HG03135 (cell line): ENCODE results near the gene NBEAL2.

Experiments
- ATAC-seq: cut with Tn5 transposase; IDR thresholded peaks from one replicate; pipeline ENCODE4 v1.9.1; 2021; ENCODE audit warnings: mild to moderate bottlenecking, moderate library complexity; ENCODE audit not compliant: unreplicated experiment

Gene NBEAL2

DNA sequence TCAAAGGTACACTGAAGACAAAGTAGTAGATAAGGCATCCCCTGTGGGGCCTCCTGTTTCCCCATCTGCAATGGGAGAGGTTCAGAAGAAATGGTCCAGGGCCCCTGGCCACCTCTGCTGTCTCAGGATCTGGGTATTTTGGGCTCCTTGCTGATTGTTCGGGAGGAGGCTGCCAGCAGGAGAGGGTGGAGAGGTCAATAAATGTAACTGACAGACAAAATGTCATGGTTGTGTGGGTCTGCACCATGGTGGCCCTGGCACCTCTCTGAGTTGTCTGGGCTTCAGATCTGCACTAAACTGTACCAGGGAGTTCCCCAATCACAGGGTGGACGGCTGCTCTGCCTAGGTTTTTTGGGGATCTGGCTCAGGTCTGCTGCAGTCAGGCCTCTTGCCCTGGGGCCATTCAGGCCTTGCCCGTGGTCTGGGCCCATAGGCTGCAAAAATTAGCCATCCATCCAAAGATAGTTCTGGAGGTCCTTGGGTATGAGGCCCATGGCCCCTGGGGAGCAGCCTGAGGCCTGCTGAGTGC is 7.4 kb downstream of the NBEAL2 start:
- no peak for ATAC-seq

DNA sequence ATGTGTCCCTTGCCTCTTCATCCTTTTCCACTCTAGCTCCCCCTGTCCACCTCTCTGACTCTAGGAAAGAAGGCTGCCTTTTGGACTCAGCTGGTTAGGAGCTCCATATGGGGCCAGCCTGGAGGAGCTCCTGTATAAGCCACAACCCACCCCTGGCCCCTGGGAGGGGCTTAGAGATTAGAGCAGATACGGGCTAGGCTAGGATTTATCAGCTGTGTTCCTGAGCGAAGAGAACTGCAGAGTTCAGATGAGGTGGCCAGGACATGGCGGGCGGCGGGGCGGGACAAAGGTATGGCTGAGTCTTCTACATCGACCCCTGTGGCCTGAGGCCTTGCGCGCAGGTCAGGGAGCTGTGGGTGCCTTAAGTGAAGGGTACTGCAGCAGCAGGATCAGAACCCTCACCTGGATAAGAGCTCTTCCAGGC is 7.9 kb downstream of the NBEAL2 start:
- ATAC-seq = no peak

DNA sequence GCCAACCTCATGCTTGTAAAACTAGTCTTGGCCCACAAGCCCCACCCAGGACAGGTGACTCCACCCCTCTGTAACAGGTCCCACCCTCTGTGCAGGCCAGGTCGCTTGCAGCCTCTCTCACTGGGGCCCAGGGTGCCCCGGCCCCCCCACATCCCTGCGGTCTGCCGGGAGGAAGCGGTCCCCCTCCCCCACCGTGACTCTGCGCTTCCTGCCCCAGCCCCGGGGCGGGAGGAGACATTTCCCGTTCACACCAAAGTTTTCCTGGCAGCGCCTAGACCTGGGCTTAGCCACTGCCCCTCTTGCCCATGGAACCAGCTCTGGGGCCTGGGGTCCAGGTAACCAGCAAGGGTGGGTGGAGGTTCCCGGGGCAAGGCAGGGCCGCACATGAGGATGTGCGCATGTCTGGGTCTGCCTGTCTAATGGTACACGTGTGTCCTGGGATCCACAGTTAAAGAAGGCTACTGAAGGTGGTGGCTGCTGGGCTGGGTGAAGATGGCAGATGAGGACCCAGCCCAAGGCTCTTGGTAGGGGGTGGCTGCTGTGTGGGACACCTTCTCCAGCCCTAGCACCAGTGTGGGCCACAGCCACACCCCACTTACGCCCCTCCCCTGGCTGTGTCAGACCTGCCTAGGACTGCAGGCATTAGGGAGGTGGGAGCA is 8.4 kb downstream of the NBEAL2 start:
- peak; percentile 68 for ATAC-seq

DNA sequence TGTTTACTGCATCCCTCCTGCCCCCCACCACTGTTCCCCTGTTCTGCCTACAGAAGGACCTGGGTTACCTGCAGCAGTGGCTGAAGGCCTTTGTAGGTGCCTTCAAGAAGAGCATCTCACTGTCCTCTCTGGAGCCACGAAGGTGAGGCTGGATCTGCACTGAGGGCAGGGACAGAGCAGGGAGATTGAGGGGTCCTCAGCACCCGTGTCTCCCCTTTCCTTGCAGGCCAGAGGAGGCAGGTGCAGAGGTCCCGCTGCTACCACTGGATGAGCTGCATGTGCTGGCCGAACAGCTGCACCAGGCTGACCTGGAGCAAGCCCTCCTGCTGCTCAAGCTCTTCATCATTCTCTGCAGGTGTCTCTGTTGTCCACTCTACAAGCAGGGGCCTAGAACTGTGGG is 9.2 kb downstream of the NBEAL2 start:
- no peak for ATAC-seq

DNA sequence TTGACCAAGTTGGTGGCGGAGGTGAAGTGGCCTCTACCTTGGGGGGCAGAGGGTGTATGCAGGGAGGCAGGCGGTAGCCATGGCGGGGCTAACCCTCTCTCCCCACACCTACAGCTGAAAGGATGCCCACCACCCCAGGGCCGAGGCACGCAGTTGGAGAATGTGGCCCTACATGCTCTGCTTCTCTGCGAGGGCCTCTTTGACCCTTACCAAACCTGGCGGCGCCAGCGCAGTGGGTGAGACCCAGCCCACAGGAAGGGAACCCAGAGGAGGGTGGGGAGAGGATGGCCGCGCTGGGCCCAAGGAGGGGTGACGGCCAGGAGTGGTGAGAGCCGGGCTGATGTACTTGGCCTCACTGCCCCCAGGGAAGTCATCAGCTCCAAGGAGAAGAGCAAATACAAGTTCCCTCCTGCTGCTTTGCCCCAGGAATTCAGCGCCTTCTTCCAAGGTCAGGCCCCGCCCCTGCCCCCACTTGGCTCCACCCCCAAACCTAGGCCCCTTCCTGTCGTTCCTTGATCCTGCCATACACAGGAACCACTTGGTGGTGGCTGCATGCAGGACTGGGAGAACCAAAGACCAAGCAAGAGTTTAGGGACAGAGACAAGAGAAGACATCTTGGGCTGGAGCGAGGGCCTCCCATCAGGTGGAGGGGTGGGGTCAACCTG is 9.8 kb downstream of the NBEAL2 start:
- ATAC-seq = no peak

DNA sequence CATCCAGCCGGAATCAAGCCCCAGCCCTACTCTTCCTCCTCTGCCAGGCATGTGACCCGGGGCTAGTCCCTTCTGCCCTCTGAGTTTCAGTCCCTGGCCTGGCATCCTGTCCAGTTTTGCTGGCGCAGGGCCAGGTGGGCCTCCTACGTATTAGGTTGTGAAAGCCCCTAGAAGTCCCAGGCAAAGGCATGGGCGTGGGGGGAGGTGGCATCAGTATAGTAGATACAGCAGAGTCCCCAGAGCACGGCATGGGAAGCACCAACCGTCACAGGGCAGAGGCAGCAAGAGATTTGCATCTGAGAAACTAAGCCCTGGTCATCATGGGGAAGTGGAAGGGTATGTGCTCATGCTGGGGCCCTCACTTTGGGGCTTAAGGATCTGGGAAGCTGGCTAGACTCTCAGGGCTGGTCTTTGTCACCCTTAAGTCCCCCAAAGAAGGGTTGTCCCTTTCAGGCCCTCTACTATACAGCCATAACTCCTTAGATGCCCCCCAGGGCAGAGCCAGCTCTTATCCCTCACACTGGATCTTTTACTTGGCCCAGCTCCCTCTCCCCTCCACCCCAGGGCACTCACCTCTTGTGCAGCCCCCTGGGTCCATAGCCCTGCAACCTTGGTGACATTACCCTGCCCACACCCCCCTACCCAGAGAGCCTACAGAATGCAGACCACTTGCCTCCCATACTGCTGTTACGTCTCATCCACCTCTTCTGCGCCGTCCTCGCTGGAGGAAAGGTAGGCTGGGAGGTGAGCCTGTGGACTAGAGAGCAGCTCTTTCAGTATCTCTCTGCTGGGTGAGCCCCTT is 11.3 kb downstream of the NBEAL2 start:
- ATAC-seq = no peak

DNA sequence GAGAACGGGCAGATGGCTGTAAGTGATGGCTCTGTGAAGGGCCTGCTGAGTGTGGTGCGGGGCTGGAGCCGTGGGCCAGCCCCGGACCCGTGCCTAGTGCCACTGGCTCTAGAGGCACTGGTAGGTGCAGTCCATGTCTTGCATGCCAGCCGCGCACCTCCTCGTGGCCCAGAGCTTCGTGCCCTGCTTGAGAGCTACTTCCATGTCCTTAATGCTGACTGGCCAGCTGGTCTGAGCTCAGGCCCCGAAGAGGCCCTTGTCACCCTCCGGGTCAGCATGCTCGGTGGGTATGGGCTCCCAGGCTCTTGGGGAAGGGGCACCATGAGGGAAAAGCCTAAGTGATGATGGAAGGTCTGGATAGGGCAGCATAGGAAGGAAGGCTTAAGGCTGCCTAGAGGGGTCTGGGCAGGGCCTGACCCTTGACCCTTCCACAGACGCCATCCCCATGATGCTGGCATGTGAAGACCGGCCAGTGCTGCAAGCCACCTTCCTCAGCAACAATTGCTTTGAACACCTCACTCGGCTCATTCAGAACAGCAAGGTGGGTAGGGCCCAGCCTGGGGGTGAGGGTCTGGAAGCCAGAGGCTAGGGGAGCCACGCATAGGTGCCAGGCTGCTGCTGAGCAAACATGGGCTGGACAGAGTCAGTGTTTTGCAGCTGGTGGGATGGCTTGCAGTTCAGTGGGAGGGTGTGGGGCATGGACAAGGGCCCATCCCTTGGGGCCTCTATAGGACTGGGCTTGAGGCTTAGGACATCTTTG is 12.1 kb downstream of the NBEAL2 start:
- no peak for ATAC-seq

DNA sequence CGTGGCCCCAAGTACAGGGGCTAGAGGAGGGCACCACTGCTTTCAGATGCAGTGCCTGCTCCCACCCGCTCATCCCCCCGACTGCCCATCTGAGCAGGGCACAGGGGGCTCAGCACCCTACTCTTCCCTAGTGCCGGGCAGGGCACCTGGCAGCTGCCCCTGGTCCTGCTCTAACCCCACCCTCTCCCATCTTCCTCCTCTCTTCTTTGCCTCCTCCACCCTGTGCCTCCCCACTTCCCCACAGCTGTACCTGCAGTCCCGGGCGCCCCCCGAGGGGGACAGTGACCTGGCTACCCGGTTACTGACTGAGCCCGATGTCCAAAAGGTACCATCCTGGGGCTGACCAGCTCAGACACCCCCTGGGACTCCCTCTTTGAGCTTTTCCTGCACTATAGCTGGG is 12.8 kb downstream of the NBEAL2 start:
- no peak for ATAC-seq

DNA sequence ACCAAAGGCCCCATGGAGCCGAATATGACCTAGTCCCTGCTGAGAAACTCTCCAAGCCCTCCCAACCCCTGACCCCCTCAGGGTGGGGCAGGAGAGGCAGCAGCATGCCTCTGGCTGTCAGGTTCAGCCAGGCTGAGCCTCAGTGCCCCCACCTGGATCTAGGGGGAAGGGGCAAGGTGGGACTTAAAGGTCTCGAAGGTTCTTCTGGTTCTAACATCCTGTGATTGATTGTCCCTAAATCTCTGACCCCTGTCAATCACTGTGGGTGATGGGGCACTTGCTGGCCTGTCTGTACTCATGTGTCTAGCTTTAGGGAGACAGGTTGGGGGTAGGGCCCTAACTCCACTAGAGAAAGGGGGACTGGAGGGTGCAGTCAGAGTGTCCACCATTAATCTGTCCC is 13.8 kb downstream of the NBEAL2 start:
- ATAC-seq = no peak

DNA sequence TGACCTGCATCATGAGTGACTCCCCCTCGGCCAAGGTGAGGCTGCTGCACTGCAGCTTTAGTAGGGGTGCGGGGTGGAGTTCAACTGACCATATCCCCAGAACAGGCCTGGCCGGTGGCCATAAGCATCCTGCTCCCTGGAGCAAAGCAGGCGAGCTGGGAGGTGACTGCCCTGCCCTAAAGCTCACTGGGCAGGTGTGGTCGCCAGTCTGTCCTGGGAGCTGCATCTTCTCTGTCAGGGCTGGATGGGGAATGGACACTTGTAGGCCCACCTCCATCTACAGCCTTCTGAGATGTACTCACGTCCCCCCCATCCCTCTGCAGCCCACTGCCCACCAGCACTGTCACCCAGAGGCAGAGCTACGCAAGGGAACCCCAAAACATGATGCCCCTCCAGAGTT is 14.5 kb downstream of the NBEAL2 start:
- no peak for ATAC-seq

DNA sequence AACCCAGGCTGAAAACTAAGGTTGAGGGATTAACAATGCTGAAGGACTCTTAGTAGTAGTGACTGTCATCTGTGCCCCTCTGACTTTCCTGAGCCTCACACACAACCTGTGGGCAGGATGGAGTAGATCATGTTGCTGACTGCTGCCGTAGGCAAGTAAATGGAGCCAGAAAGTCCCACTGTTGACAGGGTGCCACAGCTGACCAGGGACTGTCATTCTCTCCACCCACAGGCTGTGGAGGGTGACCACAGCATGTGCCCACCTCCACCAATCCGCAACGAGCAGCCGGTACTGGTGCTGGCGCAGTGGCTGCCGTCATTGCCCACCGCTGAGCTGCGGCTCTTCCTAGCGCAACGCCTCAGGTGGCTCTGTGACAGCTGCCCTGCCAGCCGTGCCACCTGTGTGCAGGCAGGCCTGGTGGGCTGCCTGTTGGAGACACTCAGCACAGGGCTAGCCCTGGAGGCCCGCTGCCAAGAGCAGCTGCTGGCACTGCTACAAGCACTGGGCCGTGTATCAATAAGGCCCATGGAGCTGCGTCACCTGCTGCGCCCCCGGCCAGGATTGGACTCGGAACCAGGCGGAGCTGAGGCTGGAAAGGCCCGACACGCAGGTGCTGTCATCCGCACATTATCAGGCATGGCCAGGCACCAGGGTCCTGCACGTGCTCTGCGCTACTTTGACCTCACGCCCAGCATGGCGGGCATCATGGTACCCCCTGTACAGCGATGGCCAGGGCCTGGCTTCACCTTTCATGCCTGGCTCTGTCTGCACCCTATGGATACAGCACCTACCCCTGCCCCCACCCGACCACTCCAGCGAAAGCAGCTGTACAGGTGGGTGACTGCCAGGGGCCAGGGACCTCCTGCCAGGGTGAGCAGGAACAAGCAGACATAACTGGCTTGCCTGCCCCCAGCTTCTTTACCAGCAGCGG is 15.6 kb downstream of the NBEAL2 start:
- ATAC-seq = no peak

DNA sequence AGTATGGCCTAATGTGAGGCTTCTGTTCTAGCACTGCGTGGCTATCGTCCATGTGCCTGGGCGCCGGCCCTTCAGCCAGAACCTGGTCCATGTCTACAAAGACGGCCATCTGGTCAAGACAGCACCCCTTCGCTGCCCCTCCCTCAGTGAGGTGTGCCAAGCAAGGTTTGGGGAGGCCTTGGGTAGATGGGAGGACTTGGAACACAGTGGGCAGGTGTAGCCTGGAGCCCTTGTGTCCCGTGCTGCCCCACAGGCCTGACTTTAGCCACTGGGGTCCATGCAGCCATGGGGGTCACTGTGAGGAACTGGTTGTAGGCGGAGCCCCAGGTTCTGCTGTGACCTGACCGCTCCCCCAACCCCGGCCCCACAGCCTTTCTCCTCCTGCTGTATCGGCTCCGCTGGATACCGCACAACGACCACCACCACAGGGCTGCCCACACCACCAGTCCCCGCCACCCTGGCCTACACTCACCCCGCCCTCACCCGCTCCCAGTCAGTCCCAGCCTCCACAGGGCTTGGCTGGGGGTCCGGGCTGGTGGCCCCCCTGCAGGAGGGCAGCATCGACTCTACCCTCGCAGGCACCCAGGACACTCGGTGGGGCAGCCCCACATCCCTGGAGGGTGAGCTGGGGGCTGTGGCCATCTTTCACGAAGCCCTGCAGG is 16.6 kb downstream of the NBEAL2 start:
- no peak for ATAC-seq

DNA sequence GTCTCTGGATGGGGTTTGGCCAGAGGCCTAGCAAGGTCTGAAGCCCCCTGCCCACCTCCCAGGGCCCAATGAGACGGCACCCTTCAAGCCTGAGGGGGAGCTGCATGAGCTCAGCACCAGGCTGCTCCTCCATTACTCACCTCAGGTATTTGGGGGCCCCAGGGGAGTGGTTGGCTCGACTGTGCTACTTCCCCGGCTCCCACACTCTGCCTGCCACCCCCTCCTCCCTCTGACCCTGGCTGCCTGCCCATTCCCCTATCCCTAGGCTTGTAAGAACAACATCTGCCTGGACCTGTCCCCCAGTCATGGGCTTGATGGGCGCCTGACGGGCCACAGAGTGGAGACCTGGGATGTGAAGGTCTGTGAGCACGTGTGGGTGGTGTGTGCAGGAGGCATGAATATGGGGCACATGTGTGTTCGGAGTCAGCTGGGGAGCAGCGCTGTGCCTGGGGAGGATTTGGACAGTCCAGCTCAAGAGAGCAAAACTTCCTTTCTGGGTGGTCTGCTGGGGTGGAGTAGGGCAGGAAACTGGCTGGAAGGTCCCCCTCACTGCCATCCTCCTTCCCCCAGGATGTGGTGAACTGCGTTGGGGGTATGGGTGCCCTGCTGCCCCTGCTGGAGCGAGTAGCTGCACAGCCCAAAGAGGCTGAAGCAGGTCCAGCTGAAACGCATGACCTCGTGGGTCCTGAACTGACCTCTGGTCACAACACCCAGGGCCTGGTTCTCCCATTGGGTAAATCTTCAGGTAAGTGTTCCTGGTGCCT is 17.4 kb downstream of the NBEAL2 start:
- no peak for ATAC-seq

DNA sequence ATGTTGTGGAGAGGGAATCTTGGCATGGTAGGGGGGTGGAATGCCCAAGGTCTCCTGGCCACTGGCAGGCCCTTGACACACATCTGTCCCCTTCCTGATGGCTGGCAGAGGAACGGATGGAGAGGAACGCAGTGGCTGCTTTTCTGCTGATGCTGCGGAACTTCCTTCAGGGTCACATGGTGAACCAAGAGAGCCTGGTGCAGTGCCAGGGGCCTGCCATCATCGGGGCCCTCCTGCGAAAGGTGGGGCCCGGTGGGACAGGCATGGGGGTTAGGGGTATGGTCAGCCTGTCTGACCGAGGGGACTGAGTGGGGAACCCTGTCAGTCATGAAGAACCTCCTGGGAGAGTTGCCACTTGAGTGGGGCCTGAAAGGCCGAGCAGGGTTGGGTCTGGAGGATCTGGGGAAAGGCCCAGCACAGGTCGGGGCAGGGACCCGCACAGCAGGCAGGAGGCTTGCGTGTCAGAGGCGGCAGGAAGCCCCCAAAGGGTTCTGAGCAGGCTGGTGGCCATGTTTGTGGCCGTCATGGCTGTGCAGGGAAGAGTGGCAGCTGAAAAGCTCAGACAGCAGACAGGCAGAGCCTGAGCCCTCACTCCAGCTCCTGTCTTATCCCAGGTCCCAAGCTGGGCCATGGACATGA is 18.1 kb downstream of the NBEAL2 start:
- no peak for ATAC-seq

DNA sequence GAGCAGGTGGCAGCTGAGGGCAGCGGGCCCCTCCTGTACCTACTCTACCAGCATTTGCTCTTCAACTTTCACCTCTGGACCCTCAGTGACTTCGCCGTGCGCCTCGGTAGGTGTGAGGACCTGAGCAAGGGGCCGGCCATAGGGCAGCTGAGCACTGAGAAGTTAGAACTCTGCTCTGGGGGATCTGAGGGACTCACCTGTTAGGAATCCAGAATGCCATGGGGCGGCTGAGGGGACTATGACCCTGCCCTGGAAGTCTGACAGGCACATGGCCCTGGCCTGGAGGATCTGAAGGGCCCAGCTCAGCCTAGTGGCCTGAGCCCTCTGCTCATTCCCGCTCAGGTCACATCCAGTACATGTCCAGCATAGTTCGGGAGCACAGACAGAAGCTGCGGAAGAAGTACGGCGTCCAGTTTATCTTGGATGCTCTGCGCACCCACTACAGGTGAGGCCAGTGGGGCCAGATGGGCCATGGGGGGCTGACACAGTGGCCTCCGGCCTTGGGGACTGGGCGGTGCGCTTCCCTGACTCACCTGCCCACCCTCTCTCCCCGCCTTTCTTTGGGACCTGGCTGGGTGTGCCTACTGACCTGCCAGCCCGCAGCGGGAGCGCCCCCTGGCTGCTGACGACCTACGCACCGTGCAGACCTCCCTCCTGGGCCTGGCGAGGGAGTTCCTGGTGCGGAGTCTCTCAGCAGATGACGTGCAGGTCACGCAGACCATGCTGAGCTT is 18.8 kb downstream of the NBEAL2 start:
- no peak for ATAC-seq

DNA sequence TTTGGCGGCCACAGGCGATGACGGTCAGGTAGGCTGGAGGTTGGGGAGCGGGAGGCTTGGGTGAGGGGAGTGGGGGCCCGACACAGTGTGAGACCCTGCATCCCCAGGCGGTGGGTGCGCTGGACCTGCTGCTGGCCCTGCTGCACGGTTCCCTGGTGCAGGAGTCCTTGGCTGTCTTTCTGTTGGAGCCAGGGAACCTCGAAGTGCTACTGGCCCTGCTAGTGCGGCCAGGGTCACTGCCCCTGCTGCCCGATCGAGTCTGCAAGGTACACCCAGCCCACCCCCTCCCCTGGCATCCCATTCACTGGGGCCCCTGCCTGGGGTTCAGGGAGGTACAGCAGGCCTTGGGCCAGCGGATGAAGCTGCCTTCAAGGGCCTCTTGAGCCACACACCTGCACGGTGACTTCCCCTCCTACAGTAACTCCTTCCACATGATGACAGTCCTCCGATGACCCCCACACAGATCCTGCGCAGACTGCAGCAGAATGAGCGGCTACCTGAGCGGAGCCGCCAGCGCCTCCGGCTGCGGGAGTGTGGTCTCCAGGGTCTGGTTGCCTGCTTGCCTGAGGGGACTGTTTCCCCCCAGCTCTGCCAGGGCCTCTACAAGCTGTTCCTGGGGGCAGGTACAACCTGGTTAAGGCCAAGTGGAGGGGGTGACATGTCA is 19.5 kb downstream of the NBEAL2 start:
- no peak for ATAC-seq
